HepG2 (cell line): ENCODE measurements around the gene SDK2. TPM values are rescaled to one million over a fixed set of nuclear protein-coding genes. Genes with fewer than 3 reads are reported as not detected.

Experiments
- ATAC-seq: fragments of 200-7000 bp; cut with Tn5 transposase; 3 replicates; pipeline ENCODE4 v1.9.1; 2020; ENCODE audit warnings: mild to moderate bottlenecking, moderate library complexity
- BruUV-seq: library from RNA; stranded (reverse); fragments of 400-500 nt; replicated peaks from 2 replicates; lab custom pipeline; 2021; lab: Mats Ljungman, UMichigan
- CTCF ChIA-PET: fragments of 300-600 bp; formaldehyde crosslinking; extraction: SDS; loops from one replicate; lab custom pipeline; 2021; ENCODE audit warnings: low total read pairs, inconsistent platforms, low intra/inter-chr PET ratio; lab: Yijun Ruan, JAX
- POLR2A ChIA-PET: fragments of 350-600 bp; sonication (Branson Sonifier 250); formaldehyde crosslinking; loops from one replicate; lab custom pipeline; 2020; ENCODE audit warnings: antibody characterized with exemption, inconsistent platforms; lab: Yijun Ruan, JAX
- DNase-seq: peaks from one replicate; pipeline ENCODE4 v3.0.0-alpha.2; 2015; ENCODE audit warnings: low spot score
- FAIRE-seq: peaks from 3 replicates; lab custom pipeline; 2011; peaks lifted over from hg19 to GRCh38; lab: Jason Lieb, UNC
- H2AFZ ChIP-seq: one replicate; pipeline ENCODE4 v1.6.1; 2011; ENCODE audit warnings: low read length, inconsistent platforms
- H3K27ac ChIP-seq: fragments of 300-600 bp; 3 replicates; pipeline ENCODE4 v1.8.0; 2011; ENCODE audit warnings: mixed run types, mild to moderate bottlenecking, mixed read lengths, low read length, inconsistent platforms; ENCODE audit not compliant: insufficient read depth; ENCODE audit errors: extremely low read length
- H3K27me3 ChIP-seq, 2 experiments: fragments of 200-600 bp in 1 of 2; 2 replicates in 1 of 2; 3 replicates in 1 of 2; pipeline versions ENCODE4 v1.6.0 to v1.8.0; 2011; ENCODE audit warnings: low read length in 2 of 2, mild to moderate bottlenecking in 2 of 2, moderate library complexity in 2 of 2, inconsistent platforms in 1 of 2; ENCODE audit not compliant: insufficient read depth in 2 of 2, control insufficient read depth in 1 of 2
- H3K36me3 ChIP-seq, 2 experiments: fragments of 200-600 bp in 1 of 2; replicated peaks in 1 of 2; 2 replicates in 1 of 2; 3 replicates in 1 of 2; pipeline versions ENCODE4 v1.5.1 to v1.8.0; 2011; ENCODE audit warnings: low read length in 2 of 2, inconsistent platforms in 1 of 2; ENCODE audit not compliant: insufficient read depth in 2 of 2, control insufficient read depth in 1 of 2
- H3K4me1 ChIP-seq: 2 replicates; pipeline ENCODE4 v1.5.1; 2012; ENCODE audit warnings: low read length, inconsistent platforms; ENCODE audit not compliant: insufficient read depth
- H3K4me2 ChIP-seq: 2 replicates; pipeline ENCODE4 v1.6.0; 2011; ENCODE audit warnings: low read depth, low read length, inconsistent platforms
- H3K4me3 ChIP-seq, 3 experiments: fragments of 200-600 bp in 1 of 3; sonication (generic), shearing (Covaris generic) in 1 of 3; replicated peaks in 1 of 3; 2 replicates each; pipeline ENCODE4 v1.5.1; 2011 to 2016; ENCODE audit warnings: low read length in 3 of 3, inconsistent platforms in 2 of 3, low read depth in 2 of 3, mild to moderate bottlenecking in 2 of 3, control low read depth in 1 of 3, mixed read lengths in 1 of 3; ENCODE audit not compliant: insufficient read depth in 1 of 3
- H3K79me2 ChIP-seq: one replicate; pipeline ENCODE4 v1.6.1; 2011; ENCODE audit warnings: low read length, inconsistent platforms; ENCODE audit not compliant: insufficient read depth
- H3K9ac ChIP-seq: 2 replicates; pipeline ENCODE4 v1.6.0; 2011; ENCODE audit warnings: mild to moderate bottlenecking, low read depth, low read length, inconsistent platforms; ENCODE audit not compliant: insufficient read depth
- H3K9me3 ChIP-seq: 2 replicates; pipeline ENCODE4 v1.5.1; 2012; ENCODE audit warnings: mild to moderate bottlenecking, low read length
- H4K20me1 ChIP-seq: 2 replicates; pipeline ENCODE4 v1.6.0; 2011; ENCODE audit warnings: inconsistent platforms, mild to moderate bottlenecking, low read length, moderate library complexity; ENCODE audit not compliant: insufficient read depth
- CHD2 ChIP-seq: IDR thresholded peaks from 2 replicates; pipeline ENCODE4 v1.6.1; 2011; ENCODE audit warnings: low read depth, low read length, improper control_type of control experiment
- FOXC1 ChIP-seq: sonication (generic); formaldehyde crosslinking; IDR thresholded peaks from 2 replicates; pipeline ENCODE4 v1.8.0; 2022; ENCODE audit warnings: mild to moderate bottlenecking, missing genetic modification reagents, borderline replicate concordance
- GPN1 ChIP-seq: sonication (generic); formaldehyde crosslinking; IDR thresholded peaks from 2 replicates; pipeline ENCODE4 v1.5.1; 2020; ENCODE audit warnings: missing genetic modification reagents, borderline replicate concordance
- GTF2F1 ChIP-seq: fragments of 150-350 bp; IDR thresholded peaks from 2 replicates; pipeline ENCODE4 v1.6.1; 2014; ENCODE audit warnings: low read length
- MIXL1 ChIP-seq: IDR thresholded peaks from 2 replicates; pipeline ENCODE4 v1.6.1; 2016
- NFKB2 ChIP-seq: sonication (generic); formaldehyde crosslinking; IDR thresholded peaks from 2 replicates; pipeline ENCODE4 v1.4.0; 2020; ENCODE audit warnings: missing genetic modification reagents, borderline replicate concordance
- TAF15 ChIP-seq: fragments of 200-400 bp; formaldehyde crosslinking; IDR thresholded peaks from one replicate; pipeline ENCODE4 v1.6.1; 2018; ENCODE audit warnings: mild to moderate bottlenecking, low read depth, low read length; ENCODE audit not compliant: poor library complexity, severe bottlenecking
- ZMYM2 ChIP-seq: sonication (generic); formaldehyde crosslinking; IDR thresholded peaks from 2 replicates; pipeline ENCODE4 v1.8.0; 2022; ENCODE audit warnings: mild to moderate bottlenecking, missing genetic modification reagents
- WGBS: methylation state at CpG from one replicate; pipeline ENCODE4 v1.1.6; 2017; ENCODE audit warnings: low lambda C conversion rate; 5-methylcytosine and 5-hydroxymethylcytosine counted together
- in situ Hi-C: cut with HindIII; loops from 2 replicates; pipeline ENCODE4 v1.10.0; 2017; ENCODE audit warnings: low pct_unique_long_range_greater_than_20kb; ENCODE audit not compliant: extremely low pct_ligation_motif_present
- intact Hi-C: fragments of 100-400 bp; cut with micrococcal nuclease; formaldehyde crosslinking; loops from one replicate; pipeline ENCODE4 v1.10.0; 2022; ENCODE audit not compliant: unreplicated experiment
- polyA plus RNA-seq, 8 experiments: library from polyadenylated mRNA; depleted of rRNA in 3 of 8; stranded (reverse) in 7 of 8; unstranded in 1 of 8; fragments of >200 nt; fragmentation: Illumina TruSeq in 4 of 8; extraction: Trizol in 4 of 8; gene quantifications; 2 replicates each; pipeline versions ENCODE4 v1.2.1 to v1.2.3, GENCODE V29; 2011 to 2016; ENCODE audit warnings: low read depth in 4 of 8, missing spikeins in 1 of 8, mixed read lengths in 1 of 8; ENCODE audit not compliant: insufficient read depth in 1 of 8
- total RNA-seq, 5 experiments: library from RNA; depleted of rRNA; stranded (reverse); fragments of >200 nt; fragmentation: Illumina TruSeq; extraction: Trizol; gene quantifications; 2 replicates each; pipeline ENCODE4 v1.2.3, GENCODE V29; 2016; ENCODE audit warnings: low read depth in 1 of 5
- TF ChIP-seq, protein P1 (sequence below): conservative IDR thresholded peaks from 2 replicates; pipeline ENCODE4 v1.6.1; 2018; ENCODE audit warnings: missing genetic modification reagents

Gene SDK2
- total and polyA plus RNA-seq, 2 of the 13 experiments (the other 11 are each of a cell fraction or from before 2014, with no cell fraction given): not detected

DNA sequence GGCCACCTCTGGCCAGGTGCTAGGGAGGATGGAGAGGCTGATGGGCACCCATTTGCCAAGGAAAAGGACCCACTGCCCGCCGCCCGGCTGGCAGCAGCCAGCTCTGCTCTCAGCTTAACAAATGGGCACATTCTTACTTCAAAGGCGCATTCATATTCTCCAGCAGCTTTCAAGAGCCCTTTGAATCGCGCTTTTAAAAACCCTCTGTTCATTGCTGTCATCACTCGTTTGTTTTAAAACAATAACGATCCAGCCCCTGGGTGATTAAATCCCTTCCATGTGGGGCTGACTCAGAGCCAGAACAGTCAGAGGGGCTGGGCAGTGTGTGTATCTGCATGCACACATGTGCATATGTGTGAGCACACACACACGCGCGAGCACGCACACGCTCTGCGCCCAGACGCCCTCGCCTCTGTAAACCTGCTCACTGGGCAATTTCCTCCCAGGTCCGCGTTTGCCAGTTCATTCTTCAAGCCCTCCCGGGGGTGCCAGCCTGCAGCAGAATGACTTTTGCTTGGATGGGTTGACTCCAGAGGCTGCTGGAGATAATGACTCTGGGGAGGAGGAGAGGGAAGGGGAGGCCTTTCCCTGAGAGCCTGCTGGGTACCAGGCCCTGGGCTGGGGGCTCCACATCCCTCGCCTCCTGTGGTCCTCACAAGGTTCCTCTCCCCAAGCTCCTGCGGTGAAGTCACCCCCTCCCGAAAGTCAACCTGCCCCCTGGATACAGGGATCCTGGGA is 133.1 kb downstream of the SDK2 start (continued):
- no peak for TF ChIP-seq GPN1 (CRISPR knock-in tag)
- no peak for TF ChIP-seq CHD2
- TF ChIP-seq MIXL1 (CRISPR knock-in tag): no peak
- no peak for TF ChIP-seq FOXC1

DNA sequence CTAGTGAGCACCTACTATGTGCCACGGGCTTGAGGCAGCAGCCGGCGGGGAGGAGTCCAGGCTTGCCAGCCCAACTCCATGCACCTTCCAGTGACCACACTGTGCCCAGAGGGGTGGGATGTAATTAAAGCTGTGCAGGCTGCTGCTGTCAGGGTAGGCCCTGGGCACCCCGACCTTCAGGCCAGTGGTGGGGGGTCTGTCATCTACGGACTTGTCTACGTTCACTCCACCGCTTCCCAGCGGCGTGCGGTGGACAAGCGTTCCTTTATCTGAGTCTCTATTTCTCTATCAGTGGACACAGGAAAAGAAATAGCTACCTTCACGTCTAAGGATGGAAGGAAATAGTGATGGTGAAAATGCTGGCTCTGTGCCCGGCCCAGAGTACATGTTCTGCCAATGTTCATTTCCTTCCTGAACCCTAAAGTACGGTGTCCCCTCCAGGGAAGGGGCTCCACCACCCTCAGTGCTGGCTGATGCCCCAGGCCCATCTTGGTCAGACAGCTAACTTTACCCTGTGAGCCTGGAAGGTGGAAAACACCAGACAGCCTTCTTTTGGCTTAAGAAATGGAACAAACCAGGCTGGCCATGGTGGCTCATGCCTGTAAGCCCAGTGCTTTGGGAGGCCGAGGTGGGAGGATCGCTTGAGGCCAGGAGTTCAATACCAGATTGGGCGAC is 135.2 kb downstream of the SDK2 start:
- Histone ChIP-seq H3K9me3 (no peaks in the 10 kb centered on the region), H3K27me3 (peaks cover 4 to 53% of the 10 kb centered on the region in 2 experiments; a peak in 4 of 5 replicates), H3K79me2 (no peaks in the 10 kb centered on the region), H4K20me1 (no peaks in the 10 kb centered on the region), H3K4me1 (no peaks in the 10 kb centered on the region), H3K4me2 (no peak overlapping the region), H3K27ac (no peak overlapping the region), H3K4me3 (no peak overlapping the region), H2AFZ (no peak overlapping the region), H3K9ac (no peak overlapping the region), H3K36me3 (no peaks in the 10 kb centered on the region)
- POLR2A ChIA-PET: no interaction called here
- ATAC-seq (no peak), DNase-seq (no peak), FAIRE-seq (no peak)
- CTCF ChIA-PET: no interaction called here
- TF ChIP-seq TAF15: no peak
- TF ChIP-seq, protein P1, sequence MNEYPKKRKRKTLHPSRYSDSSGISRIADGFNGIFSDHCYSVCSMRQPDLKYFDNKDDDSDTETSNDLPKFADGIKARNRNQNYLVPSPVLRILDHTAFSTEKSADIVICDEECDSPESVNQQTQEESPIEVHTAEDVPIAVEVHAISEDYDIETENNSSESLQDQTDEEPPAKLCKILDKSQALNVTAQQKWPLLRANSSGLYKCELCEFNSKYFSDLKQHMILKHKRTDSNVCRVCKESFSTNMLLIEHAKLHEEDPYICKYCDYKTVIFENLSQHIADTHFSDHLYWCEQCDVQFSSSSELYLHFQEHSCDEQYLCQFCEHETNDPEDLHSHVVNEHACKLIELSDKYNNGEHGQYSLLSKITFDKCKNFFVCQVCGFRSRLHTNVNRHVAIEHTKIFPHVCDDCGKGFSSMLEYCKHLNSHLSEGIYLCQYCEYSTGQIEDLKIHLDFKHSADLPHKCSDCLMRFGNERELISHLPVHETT: no peak
- no peak for TF ChIP-seq NFKB2
- no peak for TF ChIP-seq ZMYM2 (CRISPR knock-in tag)
- no peak for TF ChIP-seq GTF2F1
- in situ Hi-C loops (no loop called here), intact Hi-C loops (no loop called here)
- 38% methylated on average over 14 of the region's 17 CpGs for WGBS
- BruUV-seq: no TSS peak
